ENCODE measurements around the gene TPPP.
"Not testable (repeated sequence)": the region's sequence is repeated elsewhere in the genome, so short reads cannot be mapped to it uniquely, and the experiment has no call there.

Gene TPPP

DNA sequence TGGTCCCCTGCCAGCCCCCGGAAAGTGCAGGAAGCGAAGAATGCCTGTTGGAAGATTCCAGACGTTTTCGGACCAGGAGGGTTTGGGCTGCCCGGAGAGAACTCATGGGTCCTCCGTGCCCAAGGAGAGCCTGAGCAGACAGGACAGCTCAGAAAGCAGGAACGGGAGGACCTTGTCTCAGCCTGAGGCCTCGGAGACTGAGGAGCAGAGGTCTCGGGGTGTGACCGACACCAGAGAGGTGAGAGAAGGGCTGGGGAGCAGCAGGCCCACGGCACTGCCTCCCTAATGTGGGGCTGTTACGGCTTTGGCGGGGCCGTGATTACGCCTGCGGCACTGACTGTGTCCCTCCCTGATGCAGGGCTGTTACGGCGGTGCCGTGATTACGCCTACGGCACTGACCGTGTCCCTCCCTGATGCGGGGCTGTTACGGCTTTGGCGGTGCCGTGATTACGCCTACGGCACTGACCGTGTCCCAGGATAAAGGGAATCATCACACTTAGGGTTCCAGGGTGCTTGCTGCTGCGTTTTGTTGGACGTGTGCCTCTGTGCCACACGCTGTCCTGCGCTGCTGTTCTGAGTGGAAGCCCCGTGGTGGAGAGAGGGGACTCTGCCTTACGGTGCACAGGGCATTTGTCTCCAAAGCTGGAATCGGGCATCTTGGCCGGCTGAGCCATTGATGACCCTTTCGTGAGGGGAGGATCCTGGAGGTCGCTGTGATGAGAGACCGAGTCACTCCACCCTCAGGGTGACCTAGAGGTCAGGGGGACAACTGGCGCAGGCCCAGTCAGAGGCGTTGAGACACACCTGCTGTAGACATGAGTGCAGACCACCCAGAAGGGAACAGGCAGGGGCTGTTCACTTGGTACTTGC is 55.3 kb downstream of the TPPP start:
- no peak for DNase-seq (ENCODE audit: low spot score)
- in situ Hi-C loops (cut with MboI; ENCODE audit: low pct_unique_long_range_greater_than_20kb, low sequenced_read_pairs, unreplicated experiment) = no loop called here
- TF ChIP-seq, protein P1, sequence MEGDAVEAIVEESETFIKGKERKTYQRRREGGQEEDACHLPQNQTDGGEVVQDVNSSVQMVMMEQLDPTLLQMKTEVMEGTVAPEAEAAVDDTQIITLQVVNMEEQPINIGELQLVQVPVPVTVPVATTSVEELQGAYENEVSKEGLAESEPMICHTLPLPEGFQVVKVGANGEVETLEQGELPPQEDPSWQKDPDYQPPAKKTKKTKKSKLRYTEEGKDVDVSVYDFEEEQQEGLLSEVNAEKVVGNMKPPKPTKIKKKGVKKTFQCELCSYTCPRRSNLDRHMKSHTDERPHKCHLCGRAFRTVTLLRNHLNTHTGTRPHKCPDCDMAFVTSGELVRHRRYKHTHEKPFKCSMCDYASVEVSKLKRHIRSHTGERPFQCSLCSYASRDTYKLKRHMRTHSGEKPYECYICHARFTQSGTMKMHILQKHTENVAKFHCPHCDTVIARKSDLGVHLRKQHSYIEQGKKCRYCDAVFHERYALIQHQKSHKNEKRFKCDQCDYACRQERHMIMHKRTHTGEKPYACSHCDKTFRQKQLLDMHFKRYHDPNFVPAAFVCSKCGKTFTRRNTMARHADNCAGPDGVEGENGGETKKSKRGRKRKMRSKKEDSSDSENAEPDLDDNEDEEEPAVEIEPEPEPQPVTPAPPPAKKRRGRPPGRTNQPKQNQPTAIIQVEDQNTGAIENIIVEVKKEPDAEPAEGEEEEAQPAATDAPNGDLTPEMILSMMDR (IDR thresholded peaks at IDR 0.05; ENCODE audit: extremely low read depth, insufficient read depth, missing control alignments) = no peak

DNA sequence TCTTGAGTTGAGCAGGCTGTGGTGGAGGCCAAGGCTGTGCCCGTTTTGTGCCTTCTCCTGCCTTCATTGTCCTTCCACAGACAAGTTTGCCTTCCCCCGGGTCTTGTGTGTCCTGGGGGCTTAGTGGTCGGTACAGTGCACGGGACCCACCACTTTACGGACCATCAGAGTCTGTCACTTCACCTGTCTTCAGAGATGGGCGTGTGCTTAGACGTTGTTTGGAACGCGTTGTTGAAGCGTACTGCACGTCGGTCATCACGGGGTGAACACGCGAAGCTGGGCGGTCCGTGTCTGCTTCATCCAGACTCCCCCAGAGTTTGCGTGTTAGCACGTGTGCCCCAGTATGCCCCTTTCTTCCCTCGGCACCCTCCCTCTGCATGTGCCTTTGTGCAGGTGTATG is 56.2 kb downstream of the TPPP start:
- TF ChIP-seq, protein P1 (IDR thresholded peaks at IDR 0.05; ENCODE audit: extremely low read depth, insufficient read depth, missing control alignments) = no peak
- no peak for DNase-seq (ENCODE audit: low spot score)
- in situ Hi-C loops (cut with MboI; ENCODE audit: low pct_unique_long_range_greater_than_20kb, low sequenced_read_pairs, unreplicated experiment) = no loop called here

DNA sequence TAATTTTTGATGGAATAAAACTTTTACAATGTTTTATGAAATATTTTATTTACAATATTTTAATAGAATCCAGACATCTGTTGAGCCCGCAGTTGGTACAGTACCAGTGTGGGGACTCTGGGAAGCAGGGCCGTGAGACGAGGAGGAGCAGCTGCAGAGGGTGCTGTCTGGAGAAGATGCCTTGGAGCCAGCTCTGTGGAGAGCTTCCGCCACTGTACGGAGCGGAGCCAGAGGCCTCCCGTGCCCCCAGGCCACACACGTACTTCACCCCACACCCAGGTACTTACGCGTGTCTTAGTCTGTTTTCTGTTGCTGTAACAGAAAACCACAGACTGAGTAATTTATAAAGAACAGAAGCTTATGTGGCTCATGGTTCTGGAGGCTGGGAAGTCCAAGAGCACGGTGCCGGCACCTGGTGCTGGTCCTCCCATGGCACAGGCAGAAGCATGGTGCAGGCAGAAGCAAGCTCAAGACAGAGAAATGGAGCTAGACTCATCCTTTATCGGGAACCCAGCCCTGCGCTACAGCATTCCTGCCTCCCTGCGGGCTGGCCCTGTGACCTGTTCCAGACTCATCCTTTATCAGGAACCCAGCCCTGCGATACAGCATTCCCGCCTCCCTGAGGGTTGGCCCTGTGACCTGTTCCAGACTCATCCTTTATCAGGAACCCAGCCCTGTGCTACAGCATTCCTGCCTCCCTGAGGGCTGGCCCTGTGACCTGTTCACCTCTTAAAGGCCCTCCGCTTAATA is 57.7 kb downstream of the TPPP start:
- TF ChIP-seq, protein P1 (IDR thresholded peaks at IDR 0.05; ENCODE audit: extremely low read depth, insufficient read depth, missing control alignments) = no peak
- in situ Hi-C loops (cut with MboI; ENCODE audit: low pct_unique_long_range_greater_than_20kb, low sequenced_read_pairs, unreplicated experiment) = no loop called here
- no peak for DNase-seq (ENCODE audit: low spot score)

DNA sequence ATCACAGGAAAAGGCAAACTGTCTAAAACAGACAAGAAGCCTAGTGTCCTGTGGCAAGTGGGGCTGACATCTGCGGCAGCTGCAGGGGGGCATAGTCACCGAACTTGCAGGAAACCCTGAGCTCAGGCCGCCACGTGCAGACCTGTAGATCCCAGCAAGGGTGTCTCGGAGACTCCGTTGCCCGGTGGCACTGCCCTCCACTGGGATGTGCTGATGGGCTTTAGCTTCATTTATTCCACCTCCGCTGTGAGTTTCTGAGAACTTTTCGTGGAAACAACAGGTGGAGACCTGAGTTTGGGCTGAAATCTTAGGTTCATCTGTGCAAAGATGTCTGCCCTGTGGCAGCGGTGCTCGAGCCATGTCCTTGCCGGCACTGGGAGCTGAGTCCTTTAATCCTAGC is 59.0 kb downstream of the TPPP start:
- DNase-seq (ENCODE audit: low spot score) = no peak
- in situ Hi-C loops (cut with MboI; ENCODE audit: low pct_unique_long_range_greater_than_20kb, low sequenced_read_pairs, unreplicated experiment) = no loop called here
- TF ChIP-seq, protein P1 (IDR thresholded peaks at IDR 0.05; ENCODE audit: extremely low read depth, insufficient read depth, missing control alignments) = no peak

DNA sequence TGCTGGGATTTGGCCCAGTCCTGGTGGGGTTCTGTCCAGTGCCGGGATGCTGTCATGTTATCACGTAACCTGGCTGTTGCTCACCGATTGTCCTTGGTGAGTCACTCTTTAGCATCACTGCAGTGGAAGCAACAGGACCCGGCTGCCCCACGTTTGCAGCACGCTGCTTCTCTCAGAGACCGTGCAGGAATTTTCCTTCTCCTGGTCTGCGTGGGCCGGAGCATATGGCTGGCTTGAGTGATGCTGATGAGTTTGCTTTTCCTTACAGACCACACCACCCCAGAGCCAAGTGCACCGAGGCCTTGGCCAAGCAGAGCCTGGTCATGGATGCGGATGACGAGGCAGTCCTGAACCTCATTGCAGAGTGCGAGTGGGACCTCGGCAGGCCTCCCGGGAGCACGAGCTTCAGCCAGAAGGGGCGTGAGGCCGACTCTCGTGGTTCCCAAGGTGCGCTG is 59.6 kb downstream of the TPPP start:
- no peak for DNase-seq (ENCODE audit: low spot score)
- TF ChIP-seq, protein P1 (IDR thresholded peaks at IDR 0.05; ENCODE audit: extremely low read depth, insufficient read depth, missing control alignments) = no peak
- in situ Hi-C loops (cut with MboI; ENCODE audit: low pct_unique_long_range_greater_than_20kb, low sequenced_read_pairs, unreplicated experiment) = no loop called here

DNA sequence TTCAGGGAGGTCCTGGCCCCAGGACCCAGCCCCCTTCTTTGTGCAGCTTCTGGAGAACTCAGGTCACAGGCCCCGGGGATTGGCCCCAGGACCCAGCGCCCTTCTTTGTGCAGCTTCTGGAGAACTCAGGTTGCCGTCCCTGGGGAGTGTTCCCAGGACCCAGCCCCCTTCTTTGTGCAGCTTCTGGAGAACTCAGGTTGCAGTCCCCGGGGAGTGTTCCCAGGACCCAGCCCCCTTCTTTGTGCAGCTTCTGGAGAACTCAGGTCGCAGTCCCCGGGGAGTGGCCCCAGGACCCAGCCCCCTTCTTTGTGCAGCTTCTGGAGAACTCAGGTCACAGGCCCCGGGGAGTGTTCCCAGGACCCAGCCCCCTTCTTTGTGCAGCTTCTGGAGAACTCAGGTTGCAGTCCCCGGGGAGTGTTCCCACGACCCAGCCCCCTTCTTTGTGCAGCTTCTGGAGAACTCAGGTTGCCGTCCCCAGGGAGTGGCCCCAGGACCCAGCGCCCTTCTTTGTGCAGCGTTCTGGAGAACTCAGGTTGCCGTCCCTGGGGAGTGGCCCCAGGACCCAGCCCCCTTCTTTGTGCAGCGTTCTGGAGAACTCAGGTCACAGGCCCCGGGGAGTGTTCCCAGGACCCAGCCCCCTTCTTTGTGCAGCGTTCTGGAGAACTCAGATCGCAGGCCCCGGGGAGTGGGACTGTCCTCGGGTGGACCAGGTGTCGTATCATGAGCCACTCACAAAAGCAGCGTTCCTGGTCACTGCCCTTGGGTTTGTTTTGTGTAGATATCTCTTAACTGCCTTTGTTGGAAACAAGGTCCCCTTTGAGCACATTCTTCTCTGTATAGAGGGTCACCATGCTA is 64.6 kb downstream of the TPPP start:
- DNase-seq (ENCODE audit: low spot score); in situ Hi-C loops (cut with MboI; ENCODE audit: low pct_unique_long_range_greater_than_20kb, low sequenced_read_pairs, unreplicated experiment): not testable (repeated sequence)

Measured in GM13977 (cell line).